Stimulated activated CD8-positive, alpha-beta memory T cell treated with anti-CD3 and anti-CD28 coated beads, Interleukin-12 subunit alpha, Interleukin-12 subunit beta, amount 100 ng/mL, for 24 hours (primary cell): ENCODE results near the gene TEDDM1.
"Not testable (repeated sequence)": the region's sequence is repeated elsewhere in the genome, so short reads cannot be mapped to it uniquely, and the experiment has no call there.

Source experiments
- DNase-seq: peaks from one replicate; pipeline ENCODE4 v3.0.0-alpha.2; 2020; ENCODE audit errors: extremely low read depth

The TEDDM1 gene, protein sequence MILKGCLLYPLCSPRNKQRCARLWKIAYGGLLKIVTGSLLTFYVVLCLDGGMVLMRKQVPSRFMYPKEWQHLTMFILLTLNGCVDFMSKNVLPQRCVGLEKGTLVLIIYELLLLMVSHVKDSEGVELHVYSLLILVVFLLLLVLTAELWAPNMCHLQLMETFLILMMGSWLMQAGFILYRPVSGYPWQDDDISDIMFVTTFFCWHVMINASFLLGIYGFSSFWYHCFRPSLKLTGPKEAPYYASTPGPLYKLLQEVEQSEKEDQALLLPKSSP

DNA sequence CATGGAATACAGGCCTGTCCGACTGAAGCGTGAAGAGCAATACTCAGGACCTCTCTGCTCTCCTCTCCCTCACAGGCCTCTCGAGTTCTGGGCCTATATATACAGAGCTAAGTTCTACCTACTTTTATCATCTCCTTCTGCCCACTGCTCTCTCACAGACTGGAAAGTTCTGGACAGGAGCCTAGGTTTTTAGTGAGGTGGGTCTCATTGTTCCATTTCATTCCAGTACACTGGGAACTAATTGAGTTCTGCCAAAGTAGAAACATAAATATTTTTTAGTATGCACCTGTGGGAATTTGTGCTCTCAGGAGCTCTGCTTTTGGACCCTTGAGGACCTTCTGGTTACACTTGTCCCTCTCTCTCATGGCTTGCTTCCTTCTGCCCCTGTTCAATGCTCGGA is at the start of gene TEDDM1:
Gene TEDDM1, minus strand, starts transcription at position 101 of the 400 bp plus-strand sequence. CDS start 182 bp downstream, outside the sequence.
- DNase-seq, result no peak

DNA sequence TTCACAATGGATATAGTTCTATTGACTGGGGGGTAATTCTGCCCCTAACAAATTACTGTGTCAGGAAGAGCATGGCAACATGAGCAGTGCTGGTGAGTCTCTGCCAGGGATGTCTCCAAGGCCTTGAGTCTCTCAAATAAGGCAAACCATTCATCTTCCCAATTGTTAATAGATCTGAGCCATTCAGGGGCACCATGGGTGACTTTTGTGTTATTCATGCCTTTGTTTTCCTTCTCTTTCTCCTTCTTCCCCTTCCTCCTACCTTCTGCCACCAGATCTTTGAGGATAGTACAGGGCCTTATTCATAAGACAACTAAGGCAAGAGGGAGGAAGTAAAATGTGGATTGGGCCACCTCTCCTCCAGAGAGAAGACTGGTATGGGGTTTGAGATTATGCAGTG is 49.6 kb upstream of the TEDDM1 start, which contains the start of gene RGSL1:
Gene RGSL1, plus strand, starts transcription at position 60 of the 400 bp plus-strand sequence. Its CDS starts 20 bp downstream, at position 80.
- DNase-seq, result no peak

DNA sequence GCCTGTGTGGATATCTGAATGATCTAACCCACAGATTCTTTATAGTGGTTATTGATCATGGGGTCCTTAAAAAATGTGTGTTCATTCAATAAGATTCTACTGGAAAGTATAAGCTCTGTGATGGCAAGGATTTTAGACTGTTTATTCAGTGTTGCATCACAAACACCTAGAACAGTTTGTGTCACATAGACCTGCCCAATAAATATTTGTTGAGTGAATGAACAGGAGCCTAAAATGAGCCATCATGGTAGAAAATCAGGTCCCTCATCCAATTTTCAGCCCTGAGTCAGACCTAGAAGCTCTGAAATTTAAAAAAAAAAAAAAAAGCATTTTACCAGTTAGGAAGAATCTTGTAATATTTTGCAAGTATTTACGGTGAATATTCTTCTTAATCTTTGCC is 47.2 kb upstream of the TEDDM1 start:
- no peak for DNase-seq

DNA sequence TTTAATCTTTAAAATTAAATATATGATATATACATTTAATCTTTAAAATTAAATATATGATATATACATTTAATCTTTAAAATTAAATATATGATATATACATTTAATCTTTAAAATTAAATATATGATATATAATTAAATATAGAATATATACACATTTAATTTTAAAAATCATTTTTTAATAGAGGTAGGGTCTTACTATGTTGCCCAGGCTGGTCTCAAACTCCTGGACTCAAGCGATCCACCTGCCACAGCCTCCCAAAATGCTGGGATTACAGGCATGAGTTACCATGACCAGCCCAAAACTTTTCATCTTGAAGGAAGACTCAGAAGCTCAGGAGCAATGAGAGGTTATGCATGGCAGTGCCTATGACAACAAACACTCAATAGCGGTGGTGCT is 46.7 kb upstream of the TEDDM1 start:
- not testable (repeated sequence) for DNase-seq

DNA sequence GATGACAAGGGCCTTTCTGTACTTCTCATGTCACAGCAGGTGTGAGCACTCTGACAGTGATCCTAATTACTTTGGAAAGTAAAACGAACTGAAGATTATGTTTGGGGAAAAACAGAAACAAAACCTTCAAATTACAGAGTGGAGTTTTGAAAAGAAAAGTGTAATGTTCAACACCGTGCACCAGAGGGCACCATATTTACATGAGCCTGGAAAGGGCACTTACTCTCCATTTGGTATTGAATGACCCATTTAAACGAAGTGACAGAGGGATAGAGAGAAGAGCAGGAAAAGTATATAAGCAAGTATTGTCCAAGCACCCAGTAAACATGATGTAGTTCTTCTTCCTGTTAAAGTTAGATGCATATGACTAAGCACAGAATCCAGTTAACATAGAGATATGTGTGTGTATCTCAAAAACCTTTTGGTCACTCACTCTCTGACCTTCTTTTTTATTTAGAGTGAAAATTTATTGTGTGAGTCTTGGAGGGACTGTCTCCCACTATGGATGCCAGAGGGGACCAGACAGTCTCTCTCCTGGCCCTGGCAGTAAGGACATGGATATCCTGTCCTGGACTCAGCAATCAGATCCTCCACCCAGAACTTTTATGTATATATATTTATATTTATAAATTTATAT is 45.7 kb upstream of the TEDDM1 start:
- DNase-seq, result no peak

DNA sequence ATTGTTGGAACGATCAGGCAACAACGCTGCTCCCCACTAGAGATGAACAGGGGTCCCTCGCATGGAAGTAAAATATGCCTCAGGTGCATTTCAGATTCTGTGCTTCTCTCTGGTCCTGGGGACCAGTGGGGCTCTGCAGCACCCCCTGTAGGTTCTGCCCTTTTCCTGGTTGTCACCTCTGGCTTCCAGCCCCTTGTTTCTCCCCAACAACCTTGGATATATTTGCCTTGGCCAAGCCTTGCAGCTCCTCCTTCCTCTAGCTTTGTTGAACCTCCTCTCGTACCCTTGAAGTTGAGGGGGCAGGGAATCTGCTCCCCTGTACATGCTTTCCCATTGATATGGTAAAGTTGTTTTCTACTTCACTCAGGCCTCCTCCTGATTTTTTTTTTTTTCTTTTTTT is 44.0 kb upstream of the TEDDM1 start:
- no peak for DNase-seq

DNA sequence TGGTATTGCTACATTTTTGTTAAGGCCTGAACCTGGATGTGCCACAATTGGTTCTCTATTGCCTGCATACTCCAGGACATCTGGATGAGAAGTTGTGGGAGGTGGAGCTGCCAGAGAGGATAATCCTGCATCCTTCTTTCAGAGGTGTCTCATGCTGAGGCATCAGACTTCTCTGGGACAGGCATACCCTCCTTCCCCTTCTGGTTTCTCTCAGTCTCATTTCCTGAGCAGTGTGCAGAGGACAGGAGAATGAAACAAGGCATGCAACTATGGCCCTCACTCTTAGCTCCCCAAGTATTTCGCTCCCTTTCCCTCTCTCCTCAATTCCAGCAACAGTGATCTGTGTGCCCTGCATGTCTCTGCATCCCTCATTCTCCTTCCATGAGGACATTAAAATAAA is 41.9 kb upstream of the TEDDM1 start:
- no peak for DNase-seq

DNA sequence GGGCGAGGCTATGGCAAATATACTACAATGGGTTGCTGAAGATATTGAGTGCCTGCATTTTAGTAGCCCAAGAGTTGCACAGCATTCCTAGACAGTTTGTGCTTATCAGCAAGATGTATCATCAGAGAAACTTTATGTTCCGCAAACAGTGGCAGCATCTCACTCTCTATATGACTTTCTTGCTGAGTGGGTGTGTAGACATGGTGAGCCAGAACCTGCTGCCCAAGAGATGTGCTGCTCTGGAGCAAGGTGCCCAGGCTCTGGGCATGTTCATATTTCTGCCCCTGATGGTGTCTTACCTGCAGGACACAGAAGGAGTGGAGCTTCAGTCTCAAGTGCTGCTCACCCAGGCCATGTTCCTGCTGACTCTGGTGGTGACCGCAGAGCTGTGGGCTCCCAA is 41.3 kb upstream of the TEDDM1 start:
- no peak for DNase-seq

DNA sequence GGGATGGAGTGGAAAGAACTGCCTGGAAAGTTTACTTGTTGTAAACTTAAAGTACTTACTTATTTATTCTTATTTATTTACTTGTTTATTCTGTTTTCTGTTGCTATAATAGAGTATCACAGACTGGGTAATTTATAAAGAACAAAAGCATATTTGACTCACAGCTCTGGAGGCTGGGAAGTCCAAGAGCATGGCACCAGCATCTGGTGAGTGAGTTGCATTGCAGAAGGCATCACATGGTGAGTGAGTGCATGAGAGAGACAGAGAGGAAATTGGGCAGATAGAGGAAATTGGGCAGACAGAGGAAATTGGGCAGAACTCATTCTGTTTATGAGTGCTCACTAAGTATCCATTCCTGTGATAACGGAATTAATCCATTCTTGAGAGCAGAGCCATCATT is 37.9 kb upstream of the TEDDM1 start:
- no peak for DNase-seq

DNA sequence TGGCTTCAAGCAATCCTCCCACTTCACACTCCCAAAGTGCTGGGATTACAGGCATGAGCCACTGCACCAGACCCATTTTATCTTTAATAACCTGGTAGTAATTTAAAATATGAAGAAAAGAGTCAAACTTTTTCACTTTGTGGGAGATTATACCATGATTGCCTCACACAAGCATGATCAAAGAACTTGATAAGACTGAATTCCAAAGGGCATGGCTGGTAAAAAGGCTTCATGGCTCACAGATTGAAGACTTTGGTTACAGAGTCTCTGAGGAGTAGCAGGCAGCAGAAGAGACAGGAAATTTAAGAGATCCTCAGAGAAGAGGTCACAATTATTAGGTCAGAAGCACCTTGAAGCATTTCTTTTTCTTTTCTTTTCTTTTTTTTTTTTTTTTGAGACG is 33.1 kb upstream of the TEDDM1 start:
- no peak for DNase-seq

DNA sequence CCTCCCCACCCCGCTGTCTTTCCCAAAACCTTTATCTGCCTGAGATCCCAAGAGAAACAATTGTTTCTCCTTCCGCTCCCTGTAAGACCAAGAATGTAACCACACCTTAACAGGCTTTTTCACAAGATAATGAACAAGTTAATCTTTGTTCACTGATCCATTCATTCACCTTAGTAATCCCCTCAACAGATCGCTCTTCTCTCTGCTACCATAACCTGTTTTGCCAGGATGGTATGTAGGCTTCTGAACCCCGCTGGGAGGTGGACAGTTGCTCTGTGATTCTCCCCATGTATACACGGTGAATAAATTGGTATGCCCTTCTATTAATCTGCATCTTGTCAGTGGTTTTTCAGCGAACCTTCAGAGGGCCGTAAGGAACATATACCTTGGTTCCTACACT is 30.8 kb upstream of the TEDDM1 start:
- no peak for DNase-seq

DNA sequence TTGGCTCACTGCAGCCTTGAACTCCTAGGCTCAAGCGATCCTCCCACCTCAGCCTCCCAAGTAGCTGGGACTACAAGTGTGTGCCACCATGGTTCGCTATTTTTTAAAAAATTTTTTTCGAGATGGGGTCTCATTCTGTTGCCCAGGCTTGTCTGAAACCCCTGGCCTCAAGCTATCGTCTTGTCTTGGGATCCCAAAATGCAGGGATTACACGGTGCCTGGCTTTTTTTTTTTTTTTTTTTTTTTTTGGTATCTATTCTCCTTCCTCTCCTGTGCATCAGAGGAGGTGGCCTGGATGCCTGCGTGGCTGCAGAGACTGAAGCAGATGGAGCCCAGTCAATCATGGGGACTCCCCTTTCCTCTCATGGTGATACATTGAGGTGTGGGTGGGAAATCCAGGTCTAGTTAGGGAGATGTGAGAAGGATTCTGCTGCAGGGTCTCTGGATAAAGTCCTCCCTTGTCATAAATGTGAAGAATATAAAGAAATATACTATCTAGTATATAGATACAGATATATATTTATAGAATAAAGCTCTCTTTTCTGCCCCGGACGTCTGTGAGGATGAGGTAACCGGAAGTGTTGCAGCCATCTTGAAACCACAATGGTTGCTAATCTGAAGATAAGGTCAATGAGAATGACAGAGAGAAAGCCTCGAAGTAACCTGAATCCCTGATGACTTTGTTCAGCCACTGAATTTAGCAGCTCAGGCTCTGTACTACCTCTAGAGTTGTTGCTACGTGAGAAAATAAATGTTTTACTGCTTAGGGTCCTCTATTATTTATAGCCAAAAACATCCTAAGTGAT is 30.0 kb upstream of the TEDDM1 start:
- no peak for DNase-seq

DNA sequence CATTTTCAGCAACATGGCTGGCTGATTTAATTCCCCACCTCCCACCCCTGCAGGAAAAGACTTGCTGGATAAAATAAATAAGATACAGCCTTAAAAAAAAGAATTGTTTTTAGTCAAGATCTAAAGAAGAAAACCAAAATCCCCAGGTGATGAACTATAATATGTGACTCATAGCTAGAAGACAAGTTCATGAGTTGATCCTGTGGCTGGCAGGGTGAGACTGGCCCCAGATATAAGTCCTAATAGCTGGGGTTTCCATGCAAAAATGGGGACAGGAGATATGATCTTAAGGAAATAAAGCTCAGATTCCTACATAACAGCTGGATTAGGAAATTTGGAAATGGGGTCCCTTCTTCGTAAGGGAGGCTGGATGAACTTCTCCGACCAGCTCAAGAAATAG is 27.6 kb upstream of the TEDDM1 start:
- DNase-seq, result no peak

DNA sequence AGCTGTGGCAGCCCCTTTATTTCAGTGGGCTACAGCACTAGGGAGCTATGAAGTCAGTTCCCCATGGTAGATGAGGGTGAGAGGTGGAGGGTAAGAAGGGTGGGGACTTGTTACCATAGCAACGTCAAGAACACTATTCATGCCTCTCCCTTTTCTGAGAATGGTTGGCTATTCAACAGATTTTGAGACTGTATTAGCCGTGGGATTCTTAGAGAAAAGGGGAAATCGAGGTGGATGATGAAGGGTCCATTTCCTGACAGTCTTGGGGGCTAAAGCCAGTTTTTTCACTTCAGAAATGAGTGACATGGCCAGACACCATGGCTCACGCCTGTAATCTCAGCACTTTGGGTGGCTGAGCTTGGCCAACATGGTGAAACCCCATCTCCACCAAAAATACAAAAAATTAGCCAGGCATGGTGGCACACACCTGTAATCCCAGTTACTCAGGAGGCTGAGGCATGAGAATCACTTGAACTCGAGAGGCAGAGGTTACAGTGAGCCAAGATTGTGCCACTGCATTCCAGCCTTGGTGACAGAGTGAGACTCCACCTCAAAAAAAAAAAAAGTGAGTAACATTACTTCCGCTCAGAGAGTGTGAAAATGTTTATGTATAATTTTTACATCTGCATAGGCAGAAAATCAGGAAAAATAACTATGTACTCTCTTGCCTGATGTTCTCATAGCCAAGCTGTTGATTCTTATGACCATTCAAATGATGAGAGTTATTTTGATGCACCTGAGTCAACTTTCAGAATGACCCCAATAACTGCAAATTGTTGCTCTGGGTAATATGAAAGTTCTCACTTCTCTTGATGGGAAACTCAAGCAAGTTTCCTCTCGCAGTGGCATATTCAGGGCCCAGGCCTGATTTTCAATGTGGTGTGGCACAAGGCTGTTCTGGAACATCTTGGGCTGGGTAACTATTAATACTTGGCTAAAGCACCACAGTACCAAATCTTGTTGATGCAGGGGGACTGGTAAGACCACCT is 26.3 kb upstream of the TEDDM1 start:
- DNase-seq, result no peak

DNA sequence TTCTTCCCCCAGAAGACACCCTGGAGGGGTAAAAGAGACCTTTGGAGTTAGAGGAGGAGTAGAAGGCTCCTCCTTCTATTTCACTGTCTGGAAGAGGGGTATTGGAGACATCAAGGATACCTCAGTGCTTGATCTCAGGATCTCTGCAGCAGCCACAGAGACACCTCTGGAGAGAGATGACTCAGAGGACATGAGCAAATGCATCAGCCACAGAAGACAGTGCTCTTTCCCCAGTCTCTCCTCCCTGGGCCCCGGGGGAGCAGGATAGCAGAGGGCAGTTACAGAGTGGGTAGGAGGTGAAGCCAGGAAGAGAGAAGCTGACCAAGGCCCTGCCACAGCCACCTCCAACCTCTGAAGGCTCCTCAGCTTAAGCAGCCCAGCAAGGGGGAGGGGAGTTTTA is 15.3 kb upstream of the TEDDM1 start:
- DNase-seq, result no peak

DNA sequence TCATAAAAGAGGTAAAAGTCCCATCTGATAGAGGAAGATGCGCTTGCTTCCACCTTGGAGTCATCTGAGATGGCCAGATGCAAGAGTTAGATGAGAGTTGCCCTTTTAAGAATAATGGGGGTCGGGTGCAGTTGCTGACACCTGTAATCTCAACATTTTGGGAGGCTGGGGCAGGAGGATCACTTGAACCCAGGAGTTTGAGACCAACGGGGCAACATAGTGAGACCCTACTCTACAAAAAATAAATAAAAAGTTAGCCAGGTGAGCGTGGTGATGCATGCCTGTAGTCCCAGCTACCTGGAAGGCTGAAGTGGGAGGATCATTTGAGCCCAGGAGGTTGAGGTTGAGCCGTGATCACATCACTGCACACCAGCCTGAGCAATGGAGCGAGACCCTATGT is 13.5 kb upstream of the TEDDM1 start:
- DNase-seq, result no peak

DNA sequence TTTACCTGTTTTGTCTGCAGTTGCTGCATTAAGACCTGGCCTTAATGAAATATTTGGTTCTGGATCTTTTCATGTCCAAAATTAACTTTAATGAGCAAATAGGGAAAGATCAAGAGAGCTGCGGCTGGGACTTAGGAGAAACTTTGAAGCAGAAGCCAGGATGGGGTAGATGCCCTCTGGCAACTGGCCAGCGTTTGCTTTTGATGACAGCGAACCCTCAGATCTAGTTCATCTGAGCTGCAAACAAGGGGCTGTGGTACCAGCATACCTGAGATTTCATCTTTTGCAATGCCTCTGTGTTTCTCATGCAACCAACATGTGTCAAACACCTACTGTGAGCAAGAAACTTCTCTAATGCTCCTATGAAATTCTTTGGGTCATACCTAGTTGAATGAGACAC is 13.0 kb upstream of the TEDDM1 start:
- no peak for DNase-seq

DNA sequence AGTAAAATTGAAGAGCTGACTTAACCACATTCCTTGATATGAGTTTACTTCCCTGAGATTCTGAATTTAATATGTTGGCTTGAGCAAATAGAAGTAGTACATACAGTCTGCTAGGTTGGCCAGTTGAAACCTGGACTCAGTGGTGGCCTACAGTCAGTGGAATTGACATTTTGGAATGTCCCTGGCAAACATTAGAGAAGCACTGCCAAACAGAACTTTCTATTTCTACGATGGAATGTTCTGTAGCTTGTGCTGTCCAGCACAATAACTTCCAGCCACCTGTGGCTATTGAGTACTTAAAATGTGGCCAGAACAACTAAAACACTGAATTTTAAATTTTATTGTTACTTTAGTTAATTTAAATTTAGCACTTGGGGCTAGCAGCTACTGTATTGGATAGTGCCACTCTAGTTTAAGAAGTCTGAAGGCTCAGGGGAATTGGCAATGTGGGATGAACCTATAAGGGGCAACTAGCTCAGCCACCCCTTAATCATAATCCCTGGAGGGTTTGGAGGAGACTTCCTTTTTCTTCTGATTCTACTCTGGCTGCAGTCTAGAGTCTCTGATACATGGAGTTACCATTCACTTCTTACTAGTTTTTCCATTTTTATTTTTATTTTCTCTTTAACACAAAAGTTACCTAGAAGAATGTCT is 10.3 kb upstream of the TEDDM1 start:
- no peak for DNase-seq

DNA sequence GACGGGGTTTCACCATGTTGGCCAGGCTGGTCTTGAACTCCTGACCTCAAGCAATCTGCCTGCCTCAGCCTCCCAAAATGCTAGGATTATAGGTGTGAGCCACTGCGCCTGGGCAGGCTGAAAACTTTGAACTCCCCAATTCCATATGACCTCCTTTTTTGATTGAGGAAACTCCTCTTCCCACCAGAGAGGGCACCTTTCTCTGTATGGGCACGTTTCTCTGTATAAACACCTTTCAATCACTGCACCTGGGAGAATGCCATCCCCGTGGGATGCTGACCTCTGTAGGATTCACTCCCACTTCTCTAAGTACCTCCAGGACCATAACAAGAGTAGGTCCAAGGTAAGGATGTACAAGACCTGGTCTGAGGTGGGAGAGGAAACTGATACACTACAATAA is 9.7 kb upstream of the TEDDM1 start:
- DNase-seq, result no peak

DNA sequence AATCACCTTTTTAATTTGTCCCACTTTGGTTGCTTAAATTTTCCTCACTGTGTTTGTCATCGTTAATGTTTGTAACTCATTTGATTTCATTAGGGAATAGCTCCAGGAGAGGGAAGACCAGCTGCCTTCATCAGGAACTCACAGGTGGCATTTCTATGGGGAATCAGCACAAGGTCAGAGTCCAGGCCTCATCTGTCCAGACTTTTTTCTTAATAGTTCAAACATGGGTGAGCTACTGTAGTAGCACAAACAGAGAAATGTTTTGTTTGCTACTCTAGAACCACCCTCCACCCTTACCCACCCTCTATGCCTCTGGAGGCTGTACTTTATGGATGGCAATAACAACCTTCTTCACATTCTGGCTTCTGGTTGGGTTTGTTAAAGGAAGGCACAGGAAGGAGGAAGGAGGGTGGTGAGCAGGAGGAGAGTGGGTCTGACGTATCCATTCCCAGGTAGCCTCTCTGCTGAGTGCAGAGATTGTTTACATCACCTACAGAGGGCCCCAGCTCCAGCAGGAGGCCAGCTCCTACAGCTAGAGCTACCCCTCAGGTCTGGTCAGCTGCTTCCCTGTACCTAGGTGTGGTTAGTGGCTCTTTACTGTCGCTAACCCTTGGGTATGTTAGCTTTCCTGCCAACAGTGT is 8.1 kb upstream of the TEDDM1 start:
- DNase-seq, result no peak

DNA sequence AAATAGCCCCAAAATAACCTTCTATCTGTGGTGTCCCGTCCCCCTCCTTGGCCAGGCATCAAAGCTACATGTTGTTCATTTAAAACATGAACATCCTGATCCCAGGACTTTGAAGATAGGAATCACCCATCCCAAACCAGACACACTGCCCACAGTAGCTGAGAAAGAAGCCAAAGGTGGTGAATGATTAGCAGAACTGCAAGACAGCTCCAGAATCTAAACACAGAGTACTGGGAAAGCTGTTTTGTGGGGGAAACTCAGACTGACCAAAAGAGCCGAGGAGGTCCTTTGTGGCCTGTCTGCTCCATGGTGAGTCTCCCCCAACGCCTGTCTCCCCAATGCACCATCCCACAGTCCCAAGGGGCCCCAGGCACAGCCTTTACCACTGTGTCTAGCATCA is 7.3 kb upstream of the TEDDM1 start:
- DNase-seq, result no peak
